Vagina (tissue), 2 donors: ENCODE data around the gene SGCD. TPM values are rescaled to one million over a fixed set of nuclear protein-coding genes. Genes with fewer than 3 reads are reported as not detected.

Experiments
- DNase-seq, 2 donors: peaks; one replicate each; pipeline ENCODE4 v3.0.0-alpha.2; 2017; ENCODE audit errors: extremely low spot score in 2 of 2
- H3K27ac ChIP-seq: fragments of 200-600 bp; sonication (generic); one replicate; pipeline ENCODE4 v1.5.1; 2019
- H3K27me3 ChIP-seq: fragments of 200-600 bp; sonication (generic); one replicate; pipeline ENCODE4 v1.5.1; 2019
- H3K36me3 ChIP-seq, 2 donors: fragments of 200-600 bp; sonication (generic); one replicate each; pipeline ENCODE4 v1.5.1; 2017 to 2019
- H3K4me1 ChIP-seq: fragments of 200-600 bp; sonication (generic); one replicate; pipeline ENCODE4 v1.5.1; 2019
- H3K4me3 ChIP-seq, 2 donors: fragments of 200-600 bp; sonication (generic); 1 replicate in 1 of 2; 2 replicates in 1 of 2; pipeline ENCODE4 v1.5.1; 2016 to 2019
- H3K9me3 ChIP-seq: fragments of 200-600 bp; sonication (generic); one replicate; pipeline ENCODE4 v1.5.1; 2019
- CTCF ChIP-seq, 3 experiments: fragments of 450-650 bp in 2 of 3; fragments of 200-600 bp in 1 of 3; sonication (generic) in 1 of 3; IDR thresholded peaks; one replicate each; pipeline ENCODE4 v1.5.1; 2017 to 2019; ENCODE audit warnings: antibody characterized with exemption in 3 of 3, mild to moderate bottlenecking in 2 of 3, moderate library complexity in 2 of 3
- POLR2A ChIP-seq, 2 donors: fragments of 450-650 bp; IDR thresholded peaks; one replicate each; pipeline ENCODE4 v1.6.1; 2017; ENCODE audit warnings: antibody characterized with exemption in 2 of 2, mild to moderate bottlenecking in 2 of 2, moderate library complexity in 2 of 2
- POLR2AphosphoS5 ChIP-seq, 2 donors: sonication (generic); formaldehyde crosslinking; IDR thresholded peaks; one replicate each; pipeline ENCODE4 v1.9.0; 2017; ENCODE audit warnings: antibody characterized with exemption in 2 of 2, mild to moderate bottlenecking in 2 of 2, low read depth in 1 of 2; ENCODE audit not compliant: insufficient read depth in 1 of 2
- intact Hi-C: fragments of 100-400 bp; cut with DNase I; formaldehyde crosslinking; loops from one replicate; pipeline ENCODE4 v1.15.1; 2023
- small RNA-seq: library from RNA; depleted of rRNA; stranded (forward); fragments of <200 nt; gene quantifications from one replicate; pipeline ENCODE3, GENCODE V24; 2016
- total RNA-seq: library from RNA; depleted of rRNA; stranded (reverse); fragments of >200 nt; gene quantifications from one replicate; pipeline ENCODE4 v1.2.3, GENCODE V29; 2016

SGCD gene
- total RNA-seq, 1 donor from 2014 or later, result 6.9 TPM

- Histone ChIP-seq H3K27ac (no peak overlapping the region), H3K27me3 (no peaks in the 10 kb centered on the region), H3K4me3 (no peak overlapping the region), H3K36me3 (no peaks in the 10 kb centered on the region), H3K9me3 (no peaks in the 10 kb centered on the region), H3K4me1 (no peaks in the 10 kb centered on the region)
- DNase-seq, result no peak
- no peak for TF ChIP-seq CTCF (IDR thresholded peaks at IDR 0.05)
- no peak for TF ChIP-seq POLR2A (IDR thresholded peaks at IDR 0.05)
- TF ChIP-seq POLR2AphosphoS5 (IDR thresholded peaks at IDR 0.05; ENCODE audit: insufficient read depth in 1 of 2, low read depth in 1 of 2), result no peak
- intact Hi-C loops, result no loop called here
Measured at GRCh38 chr5:156802501-156802900, 475.5 kb downstream of the SGCD start.

- no peaks in the 10 kb centered on the region for H3K27me3 ChIP-seq
- no peak for DNase-seq
Measured at GRCh38 chr5:156803404-156803803, 476.4 kb downstream of the SGCD start.

GRCh38 chr5:156812959-156813358 lies 486.0 kb downstream of the SGCD start:
- no peak for TF ChIP-seq POLR2AphosphoS5 (IDR thresholded peaks at IDR 0.05; ENCODE audit: insufficient read depth in 1 of 2, low read depth in 1 of 2)
- TF ChIP-seq CTCF (IDR thresholded peaks at IDR 0.05), result no peak
- TF ChIP-seq POLR2A (IDR thresholded peaks at IDR 0.05), result no peak
- H3K4me1 ChIP-seq, result no peaks in the 10 kb centered on the region
- intact Hi-C loops, result no loop called here

More at GRCh38 chr5:156803404-156803803, 476.4 kb downstream of the SGCD start:
- intact Hi-C loops, result no loop called here
- Histone ChIP-seq H3K4me1 (no peaks in the 10 kb centered on the region), H3K4me3 (no peak overlapping the region), H3K9me3 (no peaks in the 10 kb centered on the region), H3K27ac (no peak overlapping the region), H3K36me3 (no peaks in the 10 kb centered on the region)
- no peak for TF ChIP-seq POLR2AphosphoS5 (IDR thresholded peaks at IDR 0.05; ENCODE audit: insufficient read depth in 1 of 2, low read depth in 1 of 2)
- no peak for TF ChIP-seq POLR2A (IDR thresholded peaks at IDR 0.05)
- no peak for TF ChIP-seq CTCF (IDR thresholded peaks at IDR 0.05)

GRCh38 chr5:156815988-156816599 lies 489.1 kb downstream of the SGCD start:
- H3K4me3 ChIP-seq, result no peak overlapping the region
- no peak for DNase-seq
- no peaks in the 10 kb centered on the region for H3K36me3 ChIP-seq
- H3K27me3 ChIP-seq, result no peaks in the 10 kb centered on the region
- H3K9me3 ChIP-seq, result no peaks in the 10 kb centered on the region
- peak; percentile 6 to 33 (median 12) for TF ChIP-seq CTCF (IDR thresholded peaks at IDR 0.05)
- no peak for TF ChIP-seq POLR2A (IDR thresholded peaks at IDR 0.05)
- H3K27ac ChIP-seq, result no peak overlapping the region
- intact Hi-C loops, result no loop called here
- no peaks in the 10 kb centered on the region for H3K4me1 ChIP-seq

More at GRCh38 chr5:156812959-156813358, 486.0 kb downstream of the SGCD start:
- no peaks in the 10 kb centered on the region for H3K36me3 ChIP-seq
- H3K9me3 ChIP-seq, result no peaks in the 10 kb centered on the region
- H3K27me3 ChIP-seq, result no peaks in the 10 kb centered on the region
- H3K4me3 ChIP-seq, result no peak overlapping the region
- no peak for DNase-seq
- H3K27ac ChIP-seq, result no peak overlapping the region

Small RNA genes within 50 kb of the gene (small RNA-seq; reads per million reads assigned to genes)
- gene AC027308.1 (not detected), gene RNU6-556P (not detected)
